GM21717 (cell line): ENCODE results near the gene IGHMBP2.

Source experiments
- ATAC-seq: cut with Tn5 transposase; IDR thresholded peaks from one replicate; pipeline ENCODE4 v1.9.1; 2021; ENCODE audit warnings: mild to moderate bottlenecking, moderate library complexity; ENCODE audit not compliant: unreplicated experiment

IGHMBP2 gene

DNA sequence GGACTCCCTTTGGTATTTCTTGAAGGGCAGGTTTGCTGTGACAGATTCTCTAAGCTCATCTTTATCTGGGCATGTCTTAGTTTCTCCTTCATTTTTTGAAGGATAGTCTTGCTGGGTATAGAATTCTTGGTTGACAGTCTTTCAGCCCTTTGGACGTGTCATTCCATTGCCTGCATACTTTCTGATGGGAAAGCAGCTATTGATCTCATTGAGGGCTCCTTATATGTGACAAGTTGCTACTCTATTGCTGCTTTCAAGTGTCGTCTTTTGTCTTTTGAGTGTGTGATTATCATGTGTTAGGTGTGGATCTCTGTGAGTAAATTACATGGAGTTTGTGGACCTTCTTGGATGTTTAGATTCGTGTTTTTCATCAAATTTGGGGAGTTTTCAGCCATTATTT lies 21.9 kb downstream of the IGHMBP2 start:
- no peak for ATAC-seq

DNA sequence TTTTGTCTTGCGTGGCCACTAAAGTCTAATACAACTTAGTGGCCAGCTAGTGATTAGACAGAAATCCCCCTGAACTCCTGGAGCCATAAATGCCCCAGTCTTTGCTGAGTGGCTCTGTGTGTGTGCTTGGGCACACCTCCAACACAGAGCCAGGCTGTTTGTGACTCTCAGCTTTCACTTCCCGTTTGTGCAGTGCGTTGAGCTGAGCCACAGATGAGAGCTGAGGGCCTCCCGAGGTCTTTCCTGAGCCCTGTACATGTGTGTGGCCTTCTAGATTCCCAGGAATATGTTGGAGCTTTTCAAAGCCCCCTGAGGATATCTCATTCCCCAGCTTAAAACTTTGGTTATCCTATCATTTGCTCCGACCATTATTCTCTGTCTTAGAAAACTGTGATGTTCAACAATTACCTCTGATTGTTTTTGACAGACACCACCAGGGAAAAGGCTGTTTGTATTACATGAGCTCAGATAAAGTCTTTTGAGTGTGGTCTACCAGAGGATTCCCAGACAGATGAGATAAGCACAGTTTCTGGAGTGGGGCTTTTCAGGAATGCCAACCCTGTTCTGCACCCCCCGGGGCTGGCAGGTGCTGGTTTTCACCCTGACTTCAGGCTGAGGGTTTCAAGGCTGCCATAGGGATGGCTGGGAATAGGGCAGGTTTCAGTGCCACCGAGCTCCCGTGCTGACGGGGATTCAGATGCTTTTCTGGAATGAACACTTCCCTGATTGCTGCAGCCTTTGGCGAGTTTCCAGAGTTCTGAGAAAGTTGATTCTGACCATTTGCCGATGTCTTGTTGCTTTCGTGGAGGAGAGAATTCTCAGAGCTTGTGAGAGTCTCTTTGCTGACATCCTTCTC lies 23.8 kb downstream of the IGHMBP2 start:
- no peak for ATAC-seq

DNA sequence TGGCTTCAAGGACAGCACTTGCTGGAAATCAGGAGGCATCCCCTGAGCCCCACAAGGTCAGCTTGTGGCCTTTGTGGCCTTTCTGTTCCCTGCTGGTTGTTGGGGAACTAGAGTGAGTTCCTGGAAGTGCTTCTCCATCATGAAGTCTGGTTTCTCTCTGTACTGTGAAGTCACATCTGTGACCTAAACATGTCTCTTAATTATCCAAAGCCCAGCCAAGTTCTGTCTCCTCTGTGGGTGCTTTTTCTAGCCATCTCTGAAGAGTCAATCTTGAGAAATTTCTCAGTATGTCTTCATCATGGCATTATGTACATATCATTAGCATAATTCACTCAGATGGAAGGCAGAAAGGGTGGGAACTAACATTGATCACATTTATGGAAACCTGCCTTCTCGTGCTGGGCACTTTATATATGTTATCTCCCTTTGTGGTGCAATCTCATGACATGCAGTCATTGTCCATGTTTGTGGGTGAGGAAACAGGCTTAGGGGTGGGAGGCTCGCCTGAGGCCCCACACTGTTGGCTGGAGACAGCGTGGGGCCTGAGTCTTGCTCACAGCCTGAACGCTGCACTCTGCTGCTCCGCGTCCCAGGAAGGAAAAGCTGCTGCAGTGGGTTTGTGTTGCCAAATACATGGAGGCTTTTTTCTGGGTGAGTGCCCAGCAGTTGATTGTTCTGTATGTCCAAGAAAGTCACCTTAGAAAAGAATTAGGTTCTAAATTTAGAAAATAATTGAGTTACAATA lies 24.6 kb downstream of the IGHMBP2 start:
- ATAC-seq: no peak

DNA sequence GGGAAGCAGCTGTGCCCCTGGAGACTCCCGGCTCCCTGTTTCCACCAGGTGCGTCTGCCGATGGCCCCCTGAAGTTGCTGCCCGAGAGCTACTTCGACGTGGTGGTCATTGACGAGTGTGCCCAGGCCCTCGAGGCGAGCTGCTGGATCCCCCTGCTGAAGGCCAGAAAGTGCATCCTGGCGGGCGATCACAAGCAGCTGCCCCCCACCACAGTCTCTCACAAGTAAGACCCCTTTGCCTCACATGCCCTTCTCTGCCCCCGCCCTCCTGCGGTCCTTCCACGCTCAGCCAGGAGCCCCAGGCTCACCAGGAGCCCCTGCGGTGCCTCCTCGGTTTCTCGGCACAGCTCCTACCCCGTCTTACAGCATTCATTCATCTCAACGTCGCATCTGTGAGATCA lies 25.4 kb downstream of the IGHMBP2 start:
- no peak for ATAC-seq

DNA sequence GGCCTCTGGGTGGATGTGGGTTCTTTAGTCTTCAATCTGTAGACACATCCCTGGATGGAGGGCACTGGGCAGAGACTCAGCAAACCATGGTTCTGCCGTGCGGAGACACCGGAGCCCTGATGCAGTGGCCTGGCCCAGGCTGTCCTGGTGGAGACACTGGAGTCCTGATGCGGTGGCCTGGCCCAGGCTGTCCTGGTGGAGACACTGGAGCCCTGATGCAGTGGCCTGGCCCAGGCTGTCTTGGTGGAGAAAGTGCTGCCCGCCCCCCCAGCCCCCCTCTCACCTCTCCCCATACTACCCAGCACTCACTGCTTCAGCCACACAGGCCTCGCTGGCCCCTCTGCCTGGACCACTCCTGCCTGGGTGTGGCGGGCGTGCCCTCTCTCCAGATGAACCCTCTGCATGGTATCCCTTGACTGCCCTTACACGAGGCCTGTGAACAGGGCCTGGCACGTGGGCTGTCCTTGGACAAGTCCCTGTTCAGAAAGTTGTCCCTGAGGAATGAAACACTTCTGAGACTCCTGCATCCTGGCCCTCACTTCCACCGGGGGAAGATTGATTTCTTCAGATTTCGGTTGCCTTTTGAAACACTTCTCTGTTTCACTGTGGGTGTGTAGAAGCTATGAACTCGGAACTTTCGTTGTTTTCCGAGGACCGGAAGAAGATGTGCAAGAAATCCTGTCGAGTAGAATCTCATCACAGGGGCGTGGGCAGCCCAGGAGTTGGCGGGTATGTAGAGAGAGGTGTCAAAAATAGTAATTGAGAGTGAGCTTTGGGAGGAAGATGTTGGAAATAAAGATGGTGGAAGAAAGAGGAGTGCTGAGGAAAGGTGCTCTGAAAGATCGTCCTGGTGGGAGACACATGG lies 26.2 kb downstream of the IGHMBP2 start:
- ATAC-seq: no peak

DNA sequence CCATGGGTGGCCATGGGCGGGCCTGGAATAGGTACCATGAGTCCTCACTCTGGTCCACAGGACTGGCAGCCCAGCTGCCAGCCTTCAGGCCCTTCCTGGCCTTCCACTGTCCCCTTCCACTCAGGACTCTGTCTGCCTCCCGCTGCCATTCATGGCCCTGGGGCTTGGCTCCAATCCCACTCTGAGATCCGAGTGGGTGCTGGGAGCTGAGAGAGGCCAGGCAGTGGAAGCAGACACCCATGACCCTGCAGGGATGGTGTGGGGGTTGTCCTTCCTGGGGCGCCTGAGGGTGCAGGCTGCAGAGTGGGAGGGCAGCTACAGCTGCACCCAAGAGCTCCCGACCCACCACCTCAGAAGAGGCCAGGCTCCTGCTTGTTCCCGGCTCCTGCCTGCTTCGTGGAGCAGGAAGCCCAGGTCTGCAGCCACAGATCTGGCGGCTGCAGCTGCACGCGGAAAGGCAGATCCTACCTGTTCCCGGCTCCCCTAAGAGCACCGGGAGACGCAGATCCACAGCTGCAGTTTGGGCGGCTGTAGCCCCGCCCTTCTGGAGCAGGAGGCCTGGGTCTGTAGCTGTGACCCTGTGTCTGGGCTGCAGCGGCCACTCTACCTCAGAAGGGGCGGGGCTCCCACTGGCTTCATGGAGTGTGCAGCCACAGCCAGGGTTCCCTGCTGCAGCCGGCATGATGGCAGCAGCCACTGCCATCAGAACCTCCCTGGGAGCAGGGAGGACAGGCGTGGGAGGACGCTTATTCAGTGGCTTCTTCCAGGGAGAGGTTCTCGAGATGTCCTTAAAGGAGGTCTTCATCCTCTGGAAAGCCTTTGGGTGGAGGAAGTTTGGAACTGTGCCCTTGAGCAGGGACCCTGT lies 27.5 kb downstream of the IGHMBP2 start:
- no peak for ATAC-seq

DNA sequence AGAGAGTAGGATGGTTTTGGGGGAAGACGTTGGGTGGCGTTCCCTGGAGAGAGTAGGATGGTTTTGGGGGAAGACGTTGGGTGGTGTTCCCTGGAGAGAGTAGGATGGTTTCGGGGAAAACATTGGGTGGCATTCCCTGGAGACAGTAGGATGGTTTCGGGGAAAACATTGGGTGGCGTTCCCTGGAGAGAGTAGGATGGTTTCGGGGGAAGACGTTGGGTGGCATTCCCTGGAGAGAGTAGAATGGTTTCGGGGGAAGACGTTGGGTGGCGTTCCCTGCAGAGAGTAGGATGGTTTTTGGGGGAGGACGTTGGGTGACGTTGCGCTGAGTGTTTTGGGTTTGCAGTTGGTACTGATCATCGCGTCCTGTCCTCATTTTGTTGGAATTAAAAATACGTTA lies 28.2 kb downstream of the IGHMBP2 start:
- ATAC-seq: no peak

DNA sequence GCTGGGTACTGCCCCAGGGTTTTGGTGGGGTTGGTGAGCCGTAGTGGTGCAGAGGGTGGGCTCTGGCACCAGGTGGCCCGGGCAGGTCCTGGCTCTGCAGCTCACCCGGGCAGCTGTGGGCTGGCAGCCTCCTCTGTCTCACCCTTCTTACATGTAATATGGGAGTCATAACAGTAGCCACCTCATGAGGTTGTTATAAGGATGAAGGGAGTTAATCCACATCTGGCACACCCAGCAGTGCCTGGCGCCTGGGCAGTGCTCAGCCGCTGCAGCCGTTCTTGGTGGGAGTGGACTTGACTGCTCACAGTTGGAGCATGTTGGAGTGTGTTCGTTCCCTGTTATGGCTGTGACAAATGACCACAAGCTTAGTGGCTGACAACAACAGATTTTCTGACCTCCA lies 28.7 kb downstream of the IGHMBP2 start:
- ATAC-seq: no peak

DNA sequence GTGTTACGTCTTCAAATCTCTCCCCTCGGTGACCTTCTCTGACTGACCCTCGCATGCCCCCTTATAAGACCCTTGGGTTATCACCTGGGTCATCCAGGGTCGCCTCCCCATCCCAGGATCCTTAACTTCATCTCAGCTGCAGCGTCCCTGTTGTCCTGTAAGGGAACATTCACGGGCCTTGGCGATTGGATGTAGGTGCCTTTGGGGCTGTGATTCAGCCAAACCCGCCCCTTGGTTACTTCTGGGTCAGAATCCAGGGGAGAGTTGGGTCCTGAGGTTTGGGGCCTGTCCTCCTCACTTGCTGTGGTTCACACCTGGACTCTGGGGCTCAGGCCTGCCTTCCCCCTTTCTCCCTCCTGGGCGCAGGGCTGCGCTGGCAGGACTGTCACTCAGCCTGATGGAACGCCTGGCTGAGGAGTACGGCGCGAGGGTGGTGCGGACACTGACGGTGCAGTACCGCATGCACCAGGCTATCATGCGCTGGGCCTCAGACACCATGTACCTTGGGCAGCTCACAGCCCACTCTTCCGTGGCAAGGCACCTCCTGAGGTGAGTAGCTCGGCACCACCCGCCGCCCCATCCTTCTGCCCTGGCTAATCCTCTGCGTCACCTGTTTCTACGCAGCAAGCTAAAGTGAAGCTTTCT lies 29.4 kb downstream of the IGHMBP2 start:
- no peak for ATAC-seq

DNA sequence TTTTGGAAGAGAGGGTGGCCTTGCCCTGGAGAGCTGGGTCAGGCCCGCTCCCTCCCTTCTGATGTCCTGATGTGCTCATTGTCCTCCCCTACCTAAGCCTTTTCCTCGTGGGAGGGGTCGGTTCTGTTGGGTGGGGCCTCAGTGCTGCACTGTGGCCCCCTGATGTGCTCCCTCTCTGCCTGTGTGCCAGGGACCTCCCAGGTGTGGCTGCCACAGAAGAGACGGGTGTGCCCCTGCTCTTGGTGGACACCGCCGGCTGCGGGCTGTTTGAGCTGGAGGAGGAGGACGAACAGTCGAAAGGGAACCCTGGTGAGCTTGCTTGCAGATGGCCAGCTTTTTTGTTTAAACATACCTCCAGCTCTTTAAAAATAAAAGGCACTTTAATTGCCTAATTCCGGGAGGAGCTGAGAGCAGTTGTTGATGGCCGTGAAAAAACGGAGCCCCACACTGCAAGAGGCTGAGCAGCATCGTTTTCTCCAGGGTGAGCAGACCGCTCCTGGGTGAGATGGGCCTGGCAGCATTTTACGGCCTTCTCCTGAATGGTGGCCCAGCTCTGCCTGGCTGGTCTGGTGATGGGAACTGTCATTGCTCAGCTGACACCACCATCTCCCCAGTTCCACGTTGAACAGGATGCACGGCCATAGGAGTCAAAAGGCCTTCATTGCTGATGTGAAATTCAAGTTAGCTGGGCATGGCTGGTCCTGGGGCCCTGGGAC lies 30.1 kb downstream of the IGHMBP2 start:
- no peak for ATAC-seq

DNA sequence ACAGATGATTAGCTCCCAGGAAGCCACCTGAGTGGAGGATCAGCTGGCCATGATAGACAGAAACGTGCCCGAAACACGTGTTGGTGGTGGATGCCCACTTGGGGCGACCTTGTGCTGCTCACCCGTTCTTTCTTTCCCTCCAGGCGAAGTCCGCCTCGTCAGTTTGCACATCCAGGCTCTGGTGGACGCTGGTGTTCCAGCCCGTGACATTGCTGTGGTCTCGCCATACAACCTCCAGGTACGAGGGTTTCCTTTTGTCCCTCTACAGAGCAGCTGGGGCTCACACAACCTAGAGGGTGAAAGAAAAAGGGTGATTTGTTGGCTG lies 30.6 kb downstream of the IGHMBP2 start:
- ATAC-seq: no peak

DNA sequence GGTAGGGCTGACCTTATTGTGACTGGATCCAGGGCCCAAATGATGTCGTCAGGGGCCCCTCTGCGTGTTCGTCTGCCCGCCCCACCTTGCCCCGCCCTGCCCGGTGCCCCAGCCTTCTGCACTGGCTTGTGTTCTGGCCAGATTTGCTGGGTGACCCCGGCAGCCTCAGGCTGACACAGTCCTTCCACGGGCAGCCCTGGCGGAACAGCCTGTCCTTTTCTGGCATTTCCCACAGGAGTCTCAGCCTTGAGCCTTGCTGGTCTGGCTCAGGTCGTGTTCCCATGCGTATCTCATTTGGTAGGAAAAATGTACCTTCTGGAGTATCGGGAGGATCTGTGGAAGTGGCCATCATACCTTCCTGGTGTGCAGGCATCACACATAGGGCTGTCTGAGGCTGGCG lies 31.0 kb downstream of the IGHMBP2 start:
- ATAC-seq: no peak

DNA sequence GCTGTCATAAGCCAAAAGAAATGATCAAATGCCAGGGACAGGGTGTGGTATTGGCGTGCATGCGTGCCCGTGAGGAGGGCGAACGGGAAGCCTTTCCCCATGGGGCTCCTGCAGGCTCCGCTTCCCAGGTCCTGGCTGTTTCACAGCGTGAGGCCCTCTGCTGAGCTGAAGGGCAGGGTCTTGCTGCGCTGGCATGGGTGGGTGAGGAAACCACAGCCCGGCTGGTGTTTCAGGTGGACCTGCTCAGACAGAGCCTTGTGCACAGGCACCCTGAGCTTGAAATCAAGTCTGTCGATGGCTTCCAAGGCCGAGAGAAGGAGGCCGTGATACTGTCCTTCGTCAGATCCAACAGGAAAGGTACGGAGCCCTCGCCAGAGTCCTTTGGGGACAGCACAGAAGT lies 31.4 kb downstream of the IGHMBP2 start:
- no peak for ATAC-seq

DNA sequence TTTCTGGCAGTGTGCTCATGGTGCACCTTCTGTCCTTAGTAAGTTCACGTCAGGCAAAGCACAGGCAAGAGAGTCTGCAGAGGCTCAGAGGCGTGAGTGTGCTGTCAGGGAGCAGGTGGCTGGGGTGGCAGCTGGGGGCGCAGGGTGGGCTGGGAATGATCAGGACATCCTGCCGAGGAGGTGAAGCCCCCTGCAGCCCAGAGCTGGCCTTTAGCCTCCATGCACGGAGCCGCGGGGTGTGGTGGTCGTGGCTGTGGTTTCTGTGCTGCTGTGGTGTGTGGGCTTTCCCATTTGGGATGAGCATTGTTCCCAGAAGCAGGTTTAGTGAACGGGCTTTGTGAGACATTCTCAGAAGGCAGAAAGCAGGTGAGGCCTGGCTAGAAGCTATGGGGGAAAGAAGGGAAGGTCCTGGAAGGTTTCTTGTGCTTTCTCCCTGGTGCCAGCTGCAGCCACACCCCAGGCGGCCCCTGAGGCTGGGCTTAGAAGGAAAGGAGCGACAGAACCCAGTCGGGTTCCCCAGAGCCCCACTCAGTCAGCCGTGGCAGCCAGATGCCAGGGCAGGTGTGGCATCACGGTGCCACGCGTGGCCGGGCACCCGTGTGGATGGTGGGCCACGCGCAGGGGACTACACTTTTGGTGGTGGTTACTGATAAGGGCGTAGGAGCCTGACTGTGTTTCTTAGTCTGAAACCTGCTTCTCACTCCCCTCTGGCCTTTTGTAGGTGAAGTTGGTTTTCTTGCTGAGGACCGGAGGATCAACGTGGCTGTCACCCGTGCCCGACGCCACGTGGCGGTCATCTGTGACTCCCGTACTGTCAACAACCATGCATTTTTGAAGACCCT lies 32.0 kb downstream of the IGHMBP2 start:
- no peak for ATAC-seq

DNA sequence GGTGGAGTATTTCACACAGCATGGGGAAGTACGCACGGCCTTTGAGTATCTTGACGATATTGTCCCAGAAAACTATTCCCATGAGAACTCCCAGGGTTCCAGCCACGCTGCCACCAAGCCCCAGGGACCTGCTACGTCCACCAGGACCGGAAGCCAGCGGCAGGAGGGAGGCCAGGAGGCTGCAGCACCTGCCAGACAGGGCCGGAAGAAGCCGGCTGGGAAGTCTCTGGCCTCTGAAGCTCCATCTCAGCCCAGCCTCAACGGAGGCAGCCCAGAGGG lies 32.6 kb downstream of the IGHMBP2 start:
- ATAC-seq: no peak

DNA sequence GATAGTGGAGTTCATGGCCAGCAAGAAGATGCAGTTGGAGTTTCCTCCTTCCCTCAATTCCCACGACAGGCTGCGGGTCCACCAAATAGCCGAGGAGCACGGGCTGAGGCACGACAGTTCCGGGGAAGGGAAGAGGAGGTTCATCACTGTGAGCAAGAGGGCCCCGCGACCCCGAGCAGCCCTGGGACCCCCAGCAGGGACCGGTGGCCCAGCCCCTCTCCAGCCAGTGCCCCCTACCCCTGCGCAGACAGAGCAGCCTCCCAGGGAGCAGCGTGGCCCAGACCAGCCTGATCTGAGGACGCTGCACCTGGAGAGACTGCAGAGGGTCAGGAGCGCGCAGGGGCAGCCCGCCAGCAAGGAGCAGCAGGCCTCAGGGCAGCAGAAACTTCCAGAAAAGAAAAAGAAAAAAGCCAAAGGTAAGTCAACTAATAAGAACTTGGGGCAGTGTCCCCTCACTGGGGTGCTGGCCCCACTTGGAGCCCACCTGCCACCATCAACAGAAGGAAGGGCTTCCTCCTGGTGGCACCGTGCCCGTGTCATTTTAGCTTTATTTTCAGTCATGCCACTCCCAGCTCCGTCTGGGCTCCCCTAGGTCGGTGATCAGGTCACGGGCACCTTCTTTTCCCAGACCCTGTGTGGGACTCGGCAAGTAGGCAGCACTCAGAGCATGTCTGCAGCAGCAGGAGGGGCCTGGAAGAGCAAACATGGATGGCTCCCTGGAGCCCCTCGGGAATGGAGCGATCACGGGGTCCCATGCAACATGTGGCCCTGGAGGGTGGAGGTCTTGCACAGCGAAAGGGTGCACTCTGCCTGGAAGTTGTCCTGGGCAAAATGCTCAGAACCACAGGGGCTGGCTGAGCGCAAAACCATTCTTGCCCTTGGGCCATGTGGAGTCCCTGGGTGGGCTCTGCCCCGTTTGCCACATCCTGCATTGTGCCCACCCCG lies 33.3 kb downstream of the IGHMBP2 start:
- ATAC-seq: no peak

DNA sequence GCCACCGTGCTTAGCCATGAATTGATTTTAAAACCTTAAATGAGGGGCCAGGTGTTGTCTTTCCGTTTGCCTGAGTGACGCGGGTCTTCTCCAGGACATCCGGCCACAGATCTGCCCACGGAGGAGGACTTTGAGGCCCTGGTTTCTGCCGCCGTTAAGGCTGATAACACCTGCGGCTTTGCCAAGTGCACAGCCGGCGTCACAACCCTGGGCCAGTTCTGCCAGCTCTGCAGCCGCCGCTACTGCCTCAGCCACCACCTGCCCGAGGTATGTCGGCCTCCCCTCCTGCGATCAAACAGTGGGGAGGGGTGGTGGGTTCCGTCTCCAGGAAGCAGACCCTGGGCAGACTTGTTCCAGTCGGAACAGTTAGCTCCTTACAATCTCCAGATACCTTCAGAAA lies 34.4 kb downstream of the IGHMBP2 start:
- no peak for ATAC-seq
